SU-DHL-6 (cell line): ENCODE measurements around the gene RRBP1.

Experiments used
- H2AFZ ChIP-seq: fragments of 200-600 bp; sonication (generic); 2 replicates; pipeline ENCODE4 v1.6.1; 2014; ENCODE audit warnings: low read depth, mild to moderate bottlenecking, moderate library complexity, mixed read lengths, antibody characterized with exemption, low read length; ENCODE audit not compliant: severe bottlenecking
- H3F3A ChIP-seq: fragments of 200-600 bp; shearing (Covaris generic); 2 replicates; pipeline ENCODE4 v1.6.0; 2016; ENCODE audit warnings: antibody characterized with exemption, mild to moderate bottlenecking; ENCODE audit not compliant: insufficient read depth
- H3K27ac ChIP-seq: fragments of 200-600 bp; sonication (generic); 2 replicates; pipeline ENCODE4 v1.5.1; 2016; ENCODE audit warnings: low read depth, mild to moderate bottlenecking, low read length, moderate library complexity, mixed read lengths
- H3K27me3 ChIP-seq: fragments of 200-600 bp; sonication (generic), shearing (Covaris generic); 2 replicates; pipeline ENCODE4 v1.6.0; 2014; ENCODE audit warnings: mild to moderate bottlenecking, low read length
- H3K36me3 ChIP-seq: fragments of 200-600 bp; sonication (generic); 2 replicates; pipeline ENCODE4 v1.6.1; 2014; ENCODE audit warnings: mild to moderate bottlenecking, low read length, mixed read lengths
- H3K4me2 ChIP-seq: fragments of 300-600, 200-600 bp; shearing (Covaris generic), sonication (generic); 2 replicates; pipeline ENCODE4 v1.6.0; 2014; ENCODE audit warnings: low read length, low read depth, mild to moderate bottlenecking; ENCODE audit not compliant: poor library complexity, severe bottlenecking
- H3K4me3 ChIP-seq: fragments of 200-600 bp; sonication (generic); 2 replicates; pipeline ENCODE4 v1.5.1; 2014; ENCODE audit warnings: antibody characterized with exemption, low read length, mild to moderate bottlenecking, mixed read lengths; ENCODE audit not compliant: insufficient read depth, poor library complexity, severe bottlenecking
- H3K79me2 ChIP-seq: fragments of 200-600 bp; sonication (generic); 2 replicates; pipeline ENCODE4 v1.6.1; 2014; ENCODE audit warnings: mild to moderate bottlenecking, low read length, moderate library complexity; ENCODE audit not compliant: insufficient read depth
- H3K9ac ChIP-seq: fragments of 200-600 bp; sonication (generic); 2 replicates; pipeline ENCODE4 v1.7.0; 2014; ENCODE audit warnings: mild to moderate bottlenecking, low read length
- H3K9me2 ChIP-seq: fragments of 200-600 bp; sonication (generic); replicated peaks from 2 replicates; pipeline ENCODE4 v1.6.1; 2014; ENCODE audit warnings: low read length; ENCODE audit not compliant: insufficient read depth
- H3K9me3 ChIP-seq: fragments of 200-600 bp; sonication (generic); 2 replicates; pipeline ENCODE4 v1.6.1; 2014; ENCODE audit warnings: low read length, mixed read lengths; ENCODE audit not compliant: insufficient read depth
- H4K20me1 ChIP-seq: fragments of 200-600 bp; sonication (generic); 2 replicates; pipeline ENCODE4 v1.6.1; 2014; ENCODE audit warnings: low read depth, mild to moderate bottlenecking, antibody characterized with exemption, low read length, moderate library complexity, mixed read lengths
- EZH2phosphoT487 ChIP-seq: fragments of 200-600 bp; sonication (generic), shearing (Covaris generic); conservative IDR thresholded peaks from 2 replicates; pipeline ENCODE4 v1.6.1; 2018; ENCODE audit warnings: mild to moderate bottlenecking, antibody characterized with exemption, low read length, moderate library complexity, mixed read lengths
- TF ChIP-seq, protein P1 (sequence below): fragments of 200-600 bp; sonication (generic); IDR thresholded peaks from one replicate; pipeline ENCODE4 v1.5.1; 2017; ENCODE audit warnings: antibody characterized with exemption, mild to moderate bottlenecking, low read length, moderate library complexity; ENCODE audit not compliant: insufficient read depth, poor library complexity, severe bottlenecking

The RRBP1 gene

DNA sequence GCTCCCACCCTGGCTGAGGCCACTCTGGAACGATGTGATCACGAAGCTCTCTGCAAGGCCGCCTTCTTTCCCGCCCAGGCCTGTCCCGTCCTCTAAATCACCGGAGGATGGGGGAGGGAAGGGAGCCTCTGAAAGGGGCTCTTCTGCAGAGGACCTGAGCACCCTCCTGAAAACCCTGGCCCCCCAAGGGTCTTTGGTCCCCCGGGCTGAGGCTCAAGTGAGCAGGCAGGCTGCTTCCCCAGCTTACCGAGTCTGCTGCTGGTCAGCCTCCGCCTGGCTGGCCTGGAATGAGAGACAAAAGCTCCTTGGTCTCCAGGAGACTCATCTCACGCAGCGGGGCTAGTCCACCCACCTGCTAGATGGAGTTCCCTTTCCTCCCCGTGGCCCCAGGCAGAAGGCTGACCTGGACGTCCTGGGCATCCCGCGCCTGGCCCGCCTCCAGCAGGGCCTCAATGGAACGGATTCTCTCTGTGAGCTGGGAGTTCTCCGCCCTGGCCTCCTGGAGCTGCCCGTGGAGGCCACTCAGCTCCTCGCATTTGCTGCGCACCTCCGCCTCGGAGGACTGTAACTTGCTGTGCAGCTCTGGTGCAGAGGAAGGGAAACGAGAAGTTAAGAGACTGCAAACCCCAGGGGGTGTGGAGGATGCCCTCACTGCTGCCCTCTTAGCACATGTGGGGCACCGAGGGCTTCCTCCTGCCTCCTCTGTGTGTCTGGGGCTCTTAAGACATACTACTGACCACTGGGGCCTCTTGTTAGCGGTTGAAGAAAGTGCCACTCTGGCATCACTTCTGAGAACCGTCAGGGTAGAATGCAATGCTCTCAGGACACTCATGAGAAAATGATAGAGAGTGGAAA is 54.7 kb downstream of the RRBP1 start:
- Histone ChIP-seq H3K9ac (no peak overlapping the region), H3K9me2 (no peaks in the 10 kb centered on the region), H3K36me3 (no peaks in the 10 kb centered on the region), H3K9me3 (no peaks in the 10 kb centered on the region), H3K4me2 (no peak overlapping the region), H3K27me3 (no peaks in the 10 kb centered on the region), H3F3A (no peaks in the 10 kb centered on the region), H3K27ac (no peak overlapping the region), H2AFZ (no peak overlapping the region), H3K79me2 (no peaks in the 10 kb centered on the region), H3K4me3 (no peak overlapping the region), H4K20me1 (no peaks in the 10 kb centered on the region)
- TF ChIP-seq, protein P1, sequence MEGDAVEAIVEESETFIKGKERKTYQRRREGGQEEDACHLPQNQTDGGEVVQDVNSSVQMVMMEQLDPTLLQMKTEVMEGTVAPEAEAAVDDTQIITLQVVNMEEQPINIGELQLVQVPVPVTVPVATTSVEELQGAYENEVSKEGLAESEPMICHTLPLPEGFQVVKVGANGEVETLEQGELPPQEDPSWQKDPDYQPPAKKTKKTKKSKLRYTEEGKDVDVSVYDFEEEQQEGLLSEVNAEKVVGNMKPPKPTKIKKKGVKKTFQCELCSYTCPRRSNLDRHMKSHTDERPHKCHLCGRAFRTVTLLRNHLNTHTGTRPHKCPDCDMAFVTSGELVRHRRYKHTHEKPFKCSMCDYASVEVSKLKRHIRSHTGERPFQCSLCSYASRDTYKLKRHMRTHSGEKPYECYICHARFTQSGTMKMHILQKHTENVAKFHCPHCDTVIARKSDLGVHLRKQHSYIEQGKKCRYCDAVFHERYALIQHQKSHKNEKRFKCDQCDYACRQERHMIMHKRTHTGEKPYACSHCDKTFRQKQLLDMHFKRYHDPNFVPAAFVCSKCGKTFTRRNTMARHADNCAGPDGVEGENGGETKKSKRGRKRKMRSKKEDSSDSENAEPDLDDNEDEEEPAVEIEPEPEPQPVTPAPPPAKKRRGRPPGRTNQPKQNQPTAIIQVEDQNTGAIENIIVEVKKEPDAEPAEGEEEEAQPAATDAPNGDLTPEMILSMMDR = no peak
- no peak for TF ChIP-seq EZH2phosphoT487

DNA sequence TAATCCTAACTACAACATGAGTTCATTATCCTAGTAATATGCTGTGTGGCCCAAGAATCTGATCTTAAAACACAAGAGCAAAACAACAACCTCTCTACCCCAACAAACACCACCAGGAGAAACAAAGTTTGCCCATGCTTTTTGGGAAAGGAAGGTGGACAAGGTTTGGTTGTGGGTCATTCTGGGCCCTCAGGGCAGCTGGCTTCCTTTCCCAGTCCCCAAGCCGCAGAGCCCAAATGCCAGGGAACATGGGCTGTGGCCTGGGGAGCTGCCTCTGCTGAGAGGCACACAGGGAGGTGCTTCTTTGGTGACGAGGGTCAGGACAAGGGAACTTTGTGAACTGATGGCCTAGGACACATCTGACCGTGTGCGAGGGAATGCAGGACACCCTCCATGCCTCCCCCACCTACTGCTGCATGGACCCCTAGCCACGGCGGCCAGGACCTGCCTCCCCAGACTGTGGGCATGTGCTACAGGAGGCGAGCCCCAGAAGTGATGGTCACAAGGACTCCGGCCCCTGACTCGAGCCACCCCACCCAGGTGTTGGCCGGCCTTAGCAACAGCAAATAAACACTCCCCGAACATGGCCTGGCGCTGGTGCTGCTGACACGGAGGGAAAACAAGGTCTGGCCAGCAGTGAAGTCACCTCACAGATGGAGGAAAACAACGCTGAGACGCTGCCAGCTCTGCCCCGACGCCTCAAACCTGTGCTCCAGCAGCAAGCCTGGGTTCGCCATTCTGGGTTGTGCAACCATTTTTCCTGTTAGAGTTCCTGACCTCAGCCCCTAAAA is 55.6 kb downstream of the RRBP1 start:
- TF ChIP-seq EZH2phosphoT487 = no peak
- TF ChIP-seq, protein P1 = no peak
- H3K9me3 ChIP-seq = no peaks in the 10 kb centered on the region
- no peaks in the 10 kb centered on the region for H3K9me2 ChIP-seq
- no peaks in the 10 kb centered on the region for H3K79me2 ChIP-seq
- no peaks in the 10 kb centered on the region for H3K36me3 ChIP-seq
- H3K27ac ChIP-seq = no peak overlapping the region
- H3K27me3 ChIP-seq = no peaks in the 10 kb centered on the region
- no peak overlapping the region for H3K9ac ChIP-seq
- no peak overlapping the region for H3K4me2 ChIP-seq
- H2AFZ ChIP-seq = no peak overlapping the region
- H3F3A ChIP-seq = no peaks in the 10 kb centered on the region
- no peaks in the 10 kb centered on the region for H4K20me1 ChIP-seq
- no peak overlapping the region for H3K4me3 ChIP-seq

DNA sequence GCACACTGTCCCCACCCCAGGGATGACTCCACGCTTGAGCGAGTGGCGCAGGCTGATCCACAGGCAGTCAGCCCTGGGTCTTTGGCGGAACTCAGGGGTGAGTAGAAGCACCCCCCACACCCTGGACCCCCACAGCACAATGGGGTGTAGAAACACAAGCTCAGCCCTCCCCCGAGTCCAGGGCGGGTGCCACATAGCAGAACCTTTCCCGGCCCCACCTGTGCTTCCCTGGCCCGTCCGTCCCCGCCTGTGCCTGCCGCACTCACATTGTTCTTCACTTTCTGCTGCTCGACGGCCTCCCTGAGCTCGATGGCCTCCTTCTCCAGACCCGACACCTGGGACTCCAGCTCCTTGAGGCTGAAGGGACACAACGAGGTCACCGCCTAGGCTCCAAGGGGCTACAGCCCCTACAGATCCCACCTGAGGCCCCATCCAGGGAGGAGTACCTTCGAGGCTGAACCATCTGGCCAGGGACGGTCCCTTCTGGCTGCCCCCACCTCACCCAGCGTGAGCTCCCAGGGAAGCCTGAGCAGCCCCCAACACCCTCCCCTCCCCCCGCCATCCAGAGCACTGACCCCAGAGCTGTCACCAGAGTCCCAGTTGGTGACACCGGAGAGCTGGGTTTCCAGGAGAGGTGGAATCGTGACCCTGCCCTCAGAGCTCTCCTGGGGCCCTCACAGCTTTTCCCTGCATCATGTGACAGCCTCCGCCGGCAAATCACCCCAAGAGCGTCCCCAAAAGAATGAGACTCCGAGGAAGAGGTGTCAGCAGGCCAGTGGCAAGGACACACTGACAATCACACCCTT is 56.6 kb downstream of the RRBP1 start:
- Histone ChIP-seq H3K9ac (no peak overlapping the region), H3K9me3 (no peaks in the 10 kb centered on the region), H3K79me2 (no peaks in the 10 kb centered on the region), H3K27me3 (no peaks in the 10 kb centered on the region), H3F3A (no peaks in the 10 kb centered on the region), H4K20me1 (no peaks in the 10 kb centered on the region), H3K36me3 (no peaks in the 10 kb centered on the region), H2AFZ (no peak overlapping the region), H3K27ac (no peak overlapping the region), H3K9me2 (no peaks in the 10 kb centered on the region), H3K4me3 (no peak overlapping the region), H3K4me2 (no peak overlapping the region)
- TF ChIP-seq, protein P1 = no peak
- TF ChIP-seq EZH2phosphoT487 = no peak
